Measurements from ENCODE around the gene PRDM2. TPM values are rescaled to one million over a fixed set of nuclear protein-coding genes. Genes with fewer than 3 reads are reported as not detected.

The PRDM2 gene
- total and polyA plus RNA-seq, 2 experiments from 2014 or later: 19.1 to 26.0 TPM

- Histone ChIP-seq H3K4me1 (ENCODE audit: low read depth) (no peaks in the 10 kb centered on the region), H3K36me3 (no peaks in the 10 kb centered on the region), H3K27ac (no peak overlapping the region), H3K4me3 (no peak overlapping the region), H3K27me3 (no peaks in the 10 kb centered on the region), H3K9me3 (ENCODE audit: low read depth) (no peaks in the 10 kb centered on the region)
- TF ChIP-seq CTCF (IDR thresholded peaks at IDR 0.05; ENCODE audit: low read depth, low read length): no peak
- no peak for DNase-seq (ENCODE audit: low read depth in 1 of 2, low spot score in 1 of 2)
Observed at GRCh38 chr1:13864760-13865159, 164.8 kb downstream of the PRDM2 start.

DNA sequence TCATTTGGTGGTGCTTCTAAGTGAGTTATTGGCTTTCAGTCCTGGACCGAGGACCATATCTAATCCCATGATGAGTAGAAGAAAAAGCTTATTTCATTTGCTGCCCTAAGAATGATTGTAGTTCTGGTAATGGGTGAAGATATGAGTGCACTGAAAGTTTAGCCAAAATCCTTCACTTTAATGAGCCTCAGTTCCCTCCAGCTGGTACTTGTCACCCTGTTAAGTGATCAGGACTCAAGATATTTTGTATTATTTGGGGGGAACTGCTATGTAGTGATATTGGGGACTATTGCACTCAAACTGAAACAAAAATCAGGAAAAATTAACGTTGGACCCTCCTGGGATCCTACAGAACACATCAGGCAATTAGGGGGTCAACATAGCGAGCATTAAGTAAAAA, 165.9 kb downstream of the PRDM2 start:
- no peak overlapping the region for H3K4me3 ChIP-seq
- H3K36me3 ChIP-seq: no peaks in the 10 kb centered on the region
- no peak for TF ChIP-seq CTCF (IDR thresholded peaks at IDR 0.05; ENCODE audit: low read depth, low read length)
- DNase-seq (ENCODE audit: low read depth in 1 of 2, low spot score in 1 of 2): no peak
- no peaks in the 10 kb centered on the region for H3K9me3 ChIP-seq (ENCODE audit: low read depth)
- H3K27ac ChIP-seq: no peak overlapping the region
- H3K27me3 ChIP-seq: no peaks in the 10 kb centered on the region
- no peaks in the 10 kb centered on the region for H3K4me1 ChIP-seq (ENCODE audit: low read depth)

DNA sequence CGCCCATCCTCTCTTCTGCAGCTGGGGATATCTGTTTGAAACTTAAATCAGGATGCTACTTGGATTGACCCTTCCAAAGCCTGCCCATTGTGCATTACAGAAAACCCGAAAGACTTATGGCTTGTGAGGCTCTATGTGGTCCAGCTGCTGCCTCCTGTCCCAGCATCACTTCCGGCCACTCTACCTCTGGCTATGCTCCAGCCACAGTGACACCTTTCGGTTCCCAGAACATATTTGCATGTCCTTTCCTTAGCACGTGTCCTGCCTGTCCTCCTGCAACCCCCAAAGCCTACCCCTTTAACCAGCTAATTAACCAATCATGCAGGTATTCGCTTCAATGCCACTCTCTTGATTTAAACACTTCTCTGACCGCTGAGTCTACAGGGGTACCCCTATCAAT, 167.6 kb downstream of the PRDM2 start:
- Histone ChIP-seq H3K27me3 (no peaks in the 10 kb centered on the region), H3K9me3 (ENCODE audit: low read depth) (no peaks in the 10 kb centered on the region), H3K36me3 (no peaks in the 10 kb centered on the region), H3K27ac (no peak overlapping the region), H3K4me1 (ENCODE audit: low read depth) (no peaks in the 10 kb centered on the region), H3K4me3 (no peak overlapping the region)
- DNase-seq (ENCODE audit: low read depth in 1 of 2, low spot score in 1 of 2): no peak
- TF ChIP-seq CTCF (IDR thresholded peaks at IDR 0.05; ENCODE audit: low read depth, low read length): no peak

- Histone ChIP-seq H3K9me3 (ENCODE audit: low read depth) (no peaks in the 10 kb centered on the region), H3K4me1 (ENCODE audit: low read depth) (no peaks in the 10 kb centered on the region), H3K4me3 (no peak overlapping the region), H3K36me3 (no peaks in the 10 kb centered on the region), H3K27me3 (no peaks in the 10 kb centered on the region), H3K27ac (no peak overlapping the region)
- DNase-seq (ENCODE audit: low read depth in 1 of 2, low spot score in 1 of 2): no peak
- no peak for TF ChIP-seq CTCF (IDR thresholded peaks at IDR 0.05; ENCODE audit: low read depth, low read length)
Observed at GRCh38 chr1:13869172-13869797, 169.3 kb downstream of the PRDM2 start.

DNA sequence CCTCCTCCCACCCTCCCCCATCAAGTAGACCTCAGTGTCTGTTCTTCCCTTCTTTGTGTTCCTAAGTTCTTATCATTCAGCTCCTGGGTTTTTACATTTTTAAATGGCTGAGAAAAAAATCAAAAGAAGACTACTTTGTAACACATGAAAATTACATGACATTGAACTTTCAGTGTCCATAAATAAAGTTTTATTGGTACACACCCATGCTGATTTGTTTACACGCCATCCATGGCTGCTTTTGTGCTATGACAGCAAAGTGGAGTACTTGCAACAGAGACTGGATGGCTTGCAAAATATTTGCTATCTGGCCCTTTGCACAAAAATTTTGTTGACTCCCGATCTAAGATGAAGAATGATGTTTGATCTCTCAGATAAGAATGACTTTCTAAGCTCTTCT, 171.4 kb downstream of the PRDM2 start:
- Histone ChIP-seq H3K4me1 (ENCODE audit: low read depth) (no peaks in the 10 kb centered on the region), H3K27me3 (no peaks in the 10 kb centered on the region), H3K9me3 (ENCODE audit: low read depth) (no peaks in the 10 kb centered on the region), H3K4me3 (no peak overlapping the region), H3K36me3 (no peaks in the 10 kb centered on the region), H3K27ac (no peak overlapping the region)
- no peak for DNase-seq (ENCODE audit: low read depth in 1 of 2, low spot score in 1 of 2)
- no peak for TF ChIP-seq CTCF (IDR thresholded peaks at IDR 0.05; ENCODE audit: low read depth, low read length)
